HG02970 (cell line): ENCODE results near the gene RASSF7.

ENCODE experiments used
- ATAC-seq: cut with Tn5 transposase; IDR thresholded peaks from one replicate; pipeline ENCODE4 v1.9.1; 2021; ENCODE audit warnings: mild to moderate bottlenecking, moderate library complexity, moderate number of reproducible peaks; ENCODE audit not compliant: unreplicated experiment, low FRiP score

The RASSF7 gene

DNA sequence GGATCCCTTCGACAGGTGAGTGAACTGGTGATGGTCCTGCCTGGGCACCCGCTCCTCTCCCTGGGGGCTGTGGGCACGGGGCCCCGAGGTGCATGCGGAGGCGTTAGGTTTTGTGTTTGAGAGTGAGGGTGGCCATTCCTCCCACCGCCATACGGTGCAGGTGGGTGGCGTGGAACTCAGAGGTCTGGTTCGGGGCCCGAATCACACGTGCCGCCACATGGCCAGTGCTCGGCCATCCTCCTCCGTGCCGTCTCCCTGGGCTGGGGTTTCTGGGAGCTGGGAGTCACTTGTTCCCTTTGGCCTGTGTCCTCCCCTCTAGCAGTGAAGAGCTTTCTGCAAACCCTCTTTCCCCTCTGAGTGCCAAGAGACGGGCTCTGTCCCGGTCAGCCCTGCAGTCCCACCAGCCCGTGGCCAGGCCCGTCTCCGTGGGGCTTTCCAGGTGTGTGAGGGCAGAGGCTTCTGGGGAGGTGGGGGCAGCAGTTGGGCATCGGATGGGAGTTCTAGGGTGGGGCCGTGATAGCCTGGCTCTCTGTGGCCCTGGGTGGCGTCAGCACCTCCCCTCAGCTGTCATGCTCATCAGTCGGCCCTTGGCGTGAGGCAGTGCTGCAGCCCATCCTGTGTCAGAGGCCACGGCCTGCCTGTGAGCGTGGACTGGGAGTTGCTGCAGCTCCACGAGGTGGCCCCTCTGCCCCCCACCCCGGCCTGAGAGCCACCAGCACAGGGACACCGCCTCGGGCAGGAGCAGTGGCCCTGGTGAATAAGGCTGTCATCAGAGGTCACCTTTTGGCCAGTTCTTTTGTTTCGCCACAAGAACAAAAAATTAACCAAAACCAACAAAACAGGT, 44.7 kb downstream of the RASSF7 start:
- no peak for ATAC-seq

- no peak for ATAC-seq
These were observed 45.5 kb downstream of the RASSF7 start for GRCh38 chr11:606245-606644.

DNA sequence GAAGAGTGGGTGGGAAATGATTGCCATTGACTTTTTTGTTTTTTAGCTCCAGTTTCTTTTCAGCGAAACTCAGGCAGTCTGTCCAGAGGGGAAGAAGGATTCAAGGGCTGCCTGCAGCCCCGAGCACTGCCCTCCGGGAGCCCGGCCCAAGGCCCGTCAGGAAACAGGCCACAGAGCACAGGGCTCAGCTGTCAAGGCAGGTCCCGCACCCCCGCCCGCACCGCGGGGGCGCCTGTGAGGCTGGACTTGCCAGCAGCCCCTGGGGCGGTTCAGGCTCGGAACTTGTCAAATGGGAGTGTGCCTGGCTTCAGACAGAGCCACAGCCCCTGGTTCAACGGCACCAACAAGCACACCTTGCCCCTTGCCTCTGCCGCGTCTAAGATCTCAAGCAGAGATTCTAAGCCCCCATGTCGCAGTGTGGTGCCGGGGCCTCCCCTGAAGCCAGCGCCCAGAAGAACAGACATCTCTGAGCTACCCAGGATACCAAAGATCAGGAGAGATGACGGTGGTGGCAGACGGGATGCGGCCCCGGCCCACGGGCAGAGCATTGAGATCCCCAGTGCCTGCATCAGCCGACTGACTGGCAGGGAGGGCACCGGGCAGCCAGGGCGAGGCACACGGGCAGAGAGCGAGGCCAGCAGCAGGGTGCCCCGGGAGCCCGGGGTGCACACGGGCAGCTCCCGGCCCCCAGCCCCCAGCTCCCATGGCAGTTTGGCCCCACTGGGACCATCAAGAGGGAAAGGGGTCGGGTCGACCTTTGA, 46.4 kb downstream of the RASSF7 start:
- ATAC-seq = no peak

DNA sequence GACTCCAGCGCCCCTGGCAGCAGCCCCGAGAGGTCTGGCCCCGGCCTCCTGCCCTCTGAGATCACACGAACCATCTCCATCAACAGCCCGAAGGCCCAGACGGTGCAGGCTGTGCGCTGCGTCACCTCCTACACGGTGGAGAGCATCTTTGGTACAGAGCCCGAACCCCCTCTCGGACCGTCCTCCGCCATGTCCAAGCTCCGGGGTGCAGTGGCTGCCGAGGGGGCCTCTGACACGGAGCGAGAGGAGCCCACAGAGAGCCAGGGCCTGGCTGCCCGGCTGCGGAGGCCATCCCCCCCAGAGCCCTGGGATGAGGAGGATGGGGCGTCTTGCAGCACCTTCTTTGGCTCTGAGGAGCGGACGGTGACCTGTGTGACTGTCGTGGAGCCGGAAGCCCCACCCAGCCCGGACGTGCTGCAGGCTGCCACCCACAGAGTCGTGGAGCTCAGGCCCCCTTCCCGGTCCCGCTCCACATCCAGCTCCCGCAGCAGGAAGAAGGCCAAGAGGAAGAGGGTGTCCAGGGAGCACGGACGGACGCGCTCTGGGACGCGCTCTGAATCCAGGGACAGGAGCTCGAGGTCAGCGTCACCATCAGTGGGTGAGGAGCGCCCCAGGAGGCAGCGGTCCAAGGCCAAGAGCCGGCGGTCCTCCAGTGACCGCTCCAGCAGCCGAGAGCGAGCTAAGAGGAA, 47.3 kb downstream of the RASSF7 start:
- ATAC-seq = no peak

DNA sequence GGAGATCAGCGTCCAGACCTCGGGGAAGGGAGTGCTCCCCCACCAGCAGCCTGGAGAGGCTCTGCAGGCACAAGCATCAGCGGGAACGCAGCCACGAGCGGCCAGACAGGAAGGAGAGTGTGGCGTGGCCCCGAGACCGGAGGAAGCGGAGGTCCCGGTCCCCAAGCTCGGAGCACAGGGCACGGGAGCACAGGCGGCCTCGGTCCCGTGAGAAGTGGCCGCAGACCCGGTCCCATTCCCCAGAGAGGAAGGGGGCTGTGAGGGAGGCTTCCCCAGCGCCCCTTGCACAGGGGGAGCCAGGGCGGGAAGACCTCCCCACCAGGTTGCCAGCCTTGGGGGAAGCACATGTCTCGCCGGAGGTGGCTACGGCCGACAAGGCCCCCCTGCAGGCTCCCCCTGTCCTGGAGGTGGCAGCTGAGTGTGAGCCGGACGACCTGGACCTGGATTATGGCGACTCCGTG, 48.1 kb downstream of the RASSF7 start:
- ATAC-seq = no peak

DNA sequence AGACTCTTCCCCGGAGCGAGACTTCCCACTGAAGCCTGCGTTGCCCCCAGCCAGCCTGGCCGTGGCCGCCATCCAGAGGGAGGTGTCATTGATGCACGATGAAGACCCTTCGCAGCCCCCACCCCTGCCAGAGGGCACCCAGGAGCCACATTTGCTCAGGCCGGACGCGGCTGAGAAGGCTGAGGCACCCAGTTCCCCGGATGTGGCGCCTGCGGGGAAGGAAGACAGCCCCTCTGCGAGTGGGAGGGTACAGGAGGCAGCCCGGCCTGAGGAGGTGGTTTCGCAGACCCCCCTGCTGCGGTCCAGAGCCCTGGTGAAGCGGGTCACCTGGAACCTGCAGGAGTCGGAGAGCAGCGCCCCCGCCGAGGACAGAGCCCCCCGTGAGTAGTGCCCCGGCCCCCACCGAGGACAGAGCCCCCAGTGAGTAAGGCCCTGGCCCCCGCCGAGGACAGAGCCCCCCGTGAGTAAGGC, 48.6 kb downstream of the RASSF7 start:
- ATAC-seq = no peak

DNA sequence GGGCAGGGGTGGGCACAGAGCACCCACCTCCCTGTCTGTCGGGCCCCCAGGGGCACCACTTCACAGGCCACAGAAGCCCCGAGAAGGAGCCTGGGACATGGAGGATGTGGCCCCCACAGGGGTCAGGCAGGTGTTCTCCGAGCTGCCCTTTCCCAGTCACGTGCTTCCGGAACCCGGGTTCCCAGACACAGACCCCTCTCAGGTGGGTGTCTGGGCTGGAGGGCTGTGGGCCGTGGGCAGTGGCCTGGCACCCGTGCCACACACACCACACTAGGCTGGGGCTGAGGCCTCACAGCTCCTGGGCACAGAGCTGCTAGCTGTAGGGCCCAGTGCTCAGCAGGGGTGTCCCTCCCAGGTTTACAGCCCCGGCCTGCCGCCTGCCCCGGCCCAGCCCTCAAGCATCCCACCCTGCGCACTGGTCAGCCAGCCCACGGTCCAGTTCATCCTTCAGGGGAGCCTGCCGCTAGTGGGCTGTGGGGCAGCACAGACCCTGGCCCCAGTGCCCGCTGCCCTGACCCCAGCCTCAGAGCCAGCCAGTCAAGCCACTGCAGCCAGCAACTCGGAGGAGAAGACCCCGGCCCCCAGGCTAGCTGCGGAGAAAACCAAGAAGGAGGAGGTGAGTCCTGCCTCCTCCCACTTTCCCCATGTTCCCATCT, 49.5 kb downstream of the RASSF7 start:
- ATAC-seq = no peak

DNA sequence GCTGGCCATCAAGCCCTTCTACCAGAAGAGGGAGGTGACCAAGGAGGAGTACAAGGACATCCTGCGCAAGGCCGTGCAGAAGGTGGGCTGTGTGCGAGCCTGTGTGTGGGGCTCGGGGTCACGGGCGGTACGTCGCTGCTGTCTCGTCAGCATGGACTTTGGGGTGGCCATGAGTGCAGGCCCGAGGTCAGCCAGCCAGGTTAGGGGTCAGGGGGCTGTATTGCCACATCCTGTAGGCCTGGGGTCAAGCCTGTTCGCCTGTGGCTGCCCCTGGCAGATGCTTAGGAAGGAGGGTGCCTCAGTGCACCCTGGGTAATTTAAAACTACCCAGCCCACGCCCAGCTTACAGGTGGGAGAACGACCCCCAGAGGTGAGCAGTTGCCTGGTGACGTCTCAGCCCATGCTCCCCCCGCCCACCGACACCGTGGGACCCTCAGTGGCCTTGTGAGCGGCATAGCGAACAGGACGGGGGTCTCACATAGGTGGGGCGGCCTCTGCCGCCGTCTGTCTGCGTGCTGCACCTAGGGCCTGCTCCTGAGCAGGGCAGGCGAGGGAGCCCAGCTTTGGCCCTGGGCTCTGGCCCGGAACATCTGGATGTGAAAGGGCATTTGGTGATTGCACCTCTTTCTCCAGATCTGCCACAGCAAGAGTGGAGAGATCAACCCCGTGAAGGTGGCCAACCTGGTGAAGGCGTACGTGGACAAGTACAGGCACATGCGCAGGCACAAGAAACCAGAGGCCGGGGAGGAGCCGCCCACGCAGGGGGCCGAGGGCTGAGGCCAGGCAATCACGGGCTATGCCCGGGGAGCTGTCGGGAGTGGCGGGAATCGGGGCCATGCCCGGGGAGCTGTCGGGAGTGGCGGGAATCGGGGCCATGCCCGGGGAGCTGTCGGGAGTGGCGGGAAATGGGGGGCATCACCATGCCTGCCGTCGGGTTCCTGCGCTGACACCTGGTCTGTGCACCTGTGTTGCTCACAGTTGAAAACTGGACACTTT, 50.5 kb downstream of the RASSF7 start:
- no peak for ATAC-seq

GRCh38 chr11:612201-612960, 51.6 kb downstream of the RASSF7 start:
- no peak for ATAC-seq

GRCh38 chr11:612961-613300, 52.2 kb downstream of the RASSF7 start:
- no peak for ATAC-seq

DNA sequence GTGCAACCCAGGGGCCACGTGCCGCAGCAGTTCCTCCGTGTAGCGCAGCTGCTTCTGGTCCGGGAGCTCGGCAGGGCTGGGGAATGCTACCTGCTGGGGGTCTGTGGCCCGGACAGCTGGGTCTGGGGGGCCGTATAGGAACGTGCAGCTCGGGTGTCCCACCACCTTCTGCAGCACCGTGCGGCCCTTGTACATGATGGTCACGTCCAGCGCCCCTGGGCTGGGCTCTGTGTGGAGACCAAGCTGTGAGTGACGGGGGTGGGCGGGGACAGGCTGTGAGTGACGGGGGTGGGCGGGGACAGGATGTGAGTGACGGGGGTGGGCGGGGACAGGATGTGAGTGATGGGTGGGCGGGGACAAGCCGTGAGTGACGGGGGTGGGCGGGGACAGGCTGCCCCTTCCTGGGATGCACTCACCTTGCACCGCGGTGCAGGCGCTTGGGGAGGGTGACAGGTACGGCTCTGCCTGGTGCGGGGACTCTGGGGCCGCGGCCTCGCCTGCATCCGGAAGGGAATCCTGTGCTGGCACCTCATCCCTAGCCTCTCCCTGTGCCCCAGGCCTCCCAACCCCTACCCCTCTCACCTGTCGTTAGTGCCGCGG, 52.7 kb downstream of the RASSF7 start:
- ATAC-seq = no peak
